A673 (cell line): ENCODE data around the gene AP2B1. TPM values are rescaled to one million over a fixed set of nuclear protein-coding genes. Genes with fewer than 3 reads are reported as not detected.

Experiments
- BruUV-seq: library from RNA; stranded (reverse); fragments of 400-500 nt; replicated peaks from 2 replicates; lab custom pipeline; 2021; lab: Mats Ljungman, UMichigan
- CTCF ChIA-PET: fragments of 300-600 bp; sonication (Branson Sonifier 250); formaldehyde crosslinking; loops from one replicate; lab custom pipeline; 2022; ENCODE audit warnings: antibody characterized with exemption; lab: Charles Lee
- POLR2A ChIA-PET: fragments of 300-600 bp; sonication (Branson Sonifier 250); formaldehyde crosslinking; loops from one replicate; lab custom pipeline; 2022; ENCODE audit warnings: antibody characterized with exemption; ENCODE audit not compliant: low non-redundant PET; lab: Charles Lee
- DNase-seq: peaks from one replicate; pipeline ENCODE4 v3.0.0-alpha.2; 2015; ENCODE audit warnings: low spot score
- H3K27ac ChIP-seq: fragments of 200-600 bp; sonication (generic); 2 replicates; pipeline ENCODE4 v1.5.1; 2016; ENCODE audit warnings: mixed run types, low read depth, mild to moderate bottlenecking, mixed read lengths, antibody characterized with exemption, low read length; ENCODE audit not compliant: poor library complexity, severe bottlenecking
- H3K27me3 ChIP-seq: fragments of 200-600 bp; sonication (generic); replicated peaks from 2 replicates; pipeline ENCODE4 v1.6.1; 2017; ENCODE audit warnings: mixed run types, low read depth, mild to moderate bottlenecking, mixed read lengths, antibody characterized with exemption, low read length; ENCODE audit not compliant: insufficient read depth, poor library complexity
- H3K36me3 ChIP-seq: fragments of 200-600 bp; sonication (generic); 2 replicates; pipeline ENCODE4 v1.6.1; 2016; ENCODE audit warnings: mixed run types, mild to moderate bottlenecking, mixed read lengths, antibody characterized with exemption, low read length; ENCODE audit not compliant: insufficient read depth, poor library complexity, severe bottlenecking
- H3K4me1 ChIP-seq: fragments of 200-600 bp; sonication (generic); 2 replicates; pipeline ENCODE4 v1.6.1; 2017; ENCODE audit warnings: mixed run types, mild to moderate bottlenecking, mixed read lengths, antibody characterized with exemption, low read length; ENCODE audit not compliant: insufficient read depth, poor library complexity, severe bottlenecking
- H3K4me3 ChIP-seq: fragments of 200-600 bp; sonication (generic); 2 replicates; pipeline ENCODE4 v1.5.1; 2016; ENCODE audit warnings: low read depth, mixed run types, mild to moderate bottlenecking, mixed read lengths, low read length; ENCODE audit not compliant: poor library complexity, severe bottlenecking
- H3K9me3 ChIP-seq: fragments of 200-600 bp; sonication (generic); 2 replicates; pipeline ENCODE4 v1.6.1; 2016; ENCODE audit warnings: mixed run types, low read depth, mild to moderate bottlenecking, mixed read lengths, antibody characterized with exemption, low read length; ENCODE audit not compliant: poor library complexity, severe bottlenecking
- CTCF ChIP-seq: fragments of 300-800, 200-600 bp; sonication (generic); conservative IDR thresholded peaks from 2 replicates; pipeline ENCODE4 v1.5.1; 2017; ENCODE audit warnings: low read depth, mild to moderate bottlenecking, antibody characterized with exemption, low read length, moderate library complexity, mixed read lengths
- EZH2 ChIP-seq: fragments of 200-600 bp; sonication (generic); IDR thresholded peaks from 2 replicates; pipeline ENCODE4 v1.6.1; 2017; ENCODE audit warnings: borderline replicate concordance, low read depth, mild to moderate bottlenecking, mixed read lengths, antibody characterized with exemption, low read length; ENCODE audit not compliant: poor library complexity, severe bottlenecking
- intact Hi-C: fragments of 100-400 bp; cut with micrococcal nuclease; formaldehyde crosslinking; loops from one replicate; pipeline ENCODE4 v1.10.0; 2022; ENCODE audit not compliant: unreplicated experiment
- total RNA-seq: library from RNA; stranded (reverse); gene quantifications from 2 replicates; pipeline ENCODE4 v1.2.3, GENCODE V29; 2021

Gene AP2B1
- total RNA-seq, 1 experiment from 2014 or later: 124 TPM

GRCh38 chr17:35616536-35616935 lies 29.4 kb downstream of the AP2B1 start:
- intact Hi-C loops: no loop called here
- H3K27me3 ChIP-seq: no peaks in the 10 kb centered on the region
- POLR2A ChIA-PET: no interaction called here

DNA sequence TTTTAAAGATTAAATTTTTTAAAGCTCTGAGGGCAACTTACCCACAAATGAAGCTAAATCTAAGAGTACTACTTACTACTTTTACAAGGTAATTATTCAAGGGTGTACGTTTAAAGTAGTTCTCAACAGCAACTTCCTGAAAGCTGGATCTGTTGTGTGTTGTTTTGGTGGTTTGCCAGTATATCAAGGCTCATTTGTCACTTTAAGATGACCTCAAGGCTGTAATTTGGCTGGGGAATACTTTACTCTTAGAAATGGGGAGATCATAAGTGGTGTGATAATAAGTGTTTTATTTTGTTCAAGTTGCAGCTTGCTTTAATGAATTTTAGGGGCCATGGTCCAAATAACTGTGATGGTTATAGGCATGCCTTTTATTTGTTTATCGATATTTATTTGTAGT lies 30.4 kb downstream of the AP2B1 start:
- H3K4me1 ChIP-seq: no peaks in the 10 kb centered on the region
- TF ChIP-seq EZH2 (no peak), CTCF (no peak)
- intact Hi-C loops: no loop called here
- no peaks in the 10 kb centered on the region for H3K9me3 ChIP-seq
- no peaks in the 10 kb centered on the region for H3K27me3 ChIP-seq
- no peak overlapping the region for H3K27ac ChIP-seq
- POLR2A ChIA-PET: interaction anchor here (0.6 kb wide), 1 partner anchor 517 kb away, joined by 19 read pairs; no protein-coding TSS in a partner anchor
- H3K36me3 ChIP-seq: no peaks in the 10 kb centered on the region
- CTCF ChIA-PET: no interaction called here
- peak; percentile 9 for DNase-seq
- BruUV-seq: no TSS peak
- no peak overlapping the region for H3K4me3 ChIP-seq

More at GRCh38 chr17:35616536-35616935, 29.4 kb downstream of the AP2B1 start:
- CTCF ChIA-PET: no interaction called here
- no peak overlapping the region for H3K27ac ChIP-seq
- no peak for TF ChIP-seq EZH2
- no peak for TF ChIP-seq CTCF
- H3K4me1 ChIP-seq: no peaks in the 10 kb centered on the region
- DNase-seq: no peak
- H3K36me3 ChIP-seq: no peaks in the 10 kb centered on the region
- H3K9me3 ChIP-seq: no peaks in the 10 kb centered on the region
- BruUV-seq: no TSS peak
- H3K4me3 ChIP-seq: no peak overlapping the region

- intact Hi-C loops: no loop called here
- BruUV-seq: no TSS peak
- POLR2A ChIA-PET: no interaction called here
Measured at GRCh38 chr17:35618628-35619027, 31.5 kb downstream of the AP2B1 start.

More at GRCh38 chr17:35618628-35619027, 31.5 kb downstream of the AP2B1 start:
- Histone ChIP-seq H3K9me3 (no peaks in the 10 kb centered on the region), H3K27ac (no peak overlapping the region), H3K27me3 (no peaks in the 10 kb centered on the region), H3K4me1 (no peaks in the 10 kb centered on the region), H3K4me3 (no peak overlapping the region), H3K36me3 (no peaks in the 10 kb centered on the region)
- DNase-seq: no peak
- TF ChIP-seq EZH2 (no peak), CTCF (no peak)
- CTCF ChIA-PET: no interaction called here
